Middle frontal gyrus (tissue), 1 donor: Measurements from ENCODE around the gene GP1BB.
"Not testable (repeated sequence)": the region's sequence is repeated elsewhere in the genome, so short reads cannot be mapped to it uniquely, and the experiment has no call there.

Experiments
- DNase-seq: peaks from one replicate; pipeline ENCODE4 v3.0.0-alpha.2; 2015; ENCODE audit warnings: low spot score; ENCODE audit errors: extremely low spot score

The GP1BB gene

GRCh38 chr22:19693981-19694670, 29.2 kb upstream of the GP1BB start:
- DNase-seq = no peak

GRCh38 chr22:19694696-19695095, 28.6 kb upstream of the GP1BB start:
- DNase-seq = no peak

- no peak for DNase-seq
Observed at GRCh38 chr22:19696504-19697276, 26.6 kb upstream of the GP1BB start.

GRCh38 chr22:19697871-19698270, 25.5 kb upstream of the GP1BB start:
- DNase-seq = not testable (repeated sequence)

GRCh38 chr22:19700790-19701419, 22.4 kb upstream of the GP1BB start:
- no peak for DNase-seq

GRCh38 chr22:19701420-19702145, 21.8 kb upstream of the GP1BB start:
- DNase-seq = no peak

- no peak for DNase-seq
Observed at GRCh38 chr22:19703869-19704268, 19.5 kb upstream of the GP1BB start.

- DNase-seq = no peak
Observed at GRCh38 chr22:19704355-19705015, 18.9 kb upstream of the GP1BB start.

- no peak for DNase-seq
Observed at GRCh38 chr22:19705181-19705934, 18.0 kb upstream of the GP1BB start.

GRCh38 chr22:19706661-19707151, 16.6 kb upstream of the GP1BB start:
- no peak for DNase-seq

- no peak for DNase-seq
Observed at GRCh38 chr22:19707347-19708290, 15.7 kb upstream of the GP1BB start.

GRCh38 chr22:19708321-19709011, 14.9 kb upstream of the GP1BB start:
- DNase-seq = no peak

GRCh38 chr22:19709063-19709769, 14.1 kb upstream of the GP1BB start:
- no peak for DNase-seq

- no peak for DNase-seq
Observed at GRCh38 chr22:19710020-19710768, 13.1 kb upstream of the GP1BB start.

- no peak for DNase-seq
Observed at GRCh38 chr22:19710769-19711106, 12.6 kb upstream of the GP1BB start.

- DNase-seq = no peak
Observed at GRCh38 chr22:19713245-19713644, 10.1 kb upstream of the GP1BB start.

GRCh38 chr22:19713650-19714311, 9.6 kb upstream of the GP1BB start:
- no peak for DNase-seq
